NT2/D1 (cell line): ENCODE data around the gene ULK1.

ENCODE experiments used
- SUZ12 ChIP-seq: IDR thresholded peaks from 2 replicates; pipeline ENCODE4 v1.6.1; 2011; ENCODE audit not compliant: insufficient read length, insufficient read depth; ENCODE audit errors: extremely low read depth
- YY1 ChIP-seq: IDR thresholded peaks from 2 replicates; pipeline ENCODE4 v1.6.1; 2011; ENCODE audit not compliant: insufficient read length, insufficient read depth
- ZNF274 ChIP-seq: IDR thresholded peaks from 2 replicates; pipeline ENCODE4 v1.6.1; 2011; ENCODE audit warnings: mild to moderate bottlenecking, low read depth, low read length

- no peak for TF ChIP-seq SUZ12
- no peak for TF ChIP-seq YY1
- TF ChIP-seq ZNF274, result no peak
Observed at GRCh38 chr12:131895640-131896079, 1.2 kb downstream of the ULK1 start.
